DOHH2 (cell line): Measurements from ENCODE around the gene DIP2C.

ENCODE experiments used
- H3F3A ChIP-seq: fragments of 200-600 bp; sonication (generic), shearing (Covaris generic); 2 replicates; pipeline ENCODE4 v1.6.0; 2016; ENCODE audit warnings: antibody characterized with exemption, mild to moderate bottlenecking; ENCODE audit not compliant: control insufficient read depth, insufficient read depth
- H3K27ac ChIP-seq: fragments of 200-600 bp; sonication (generic); 2 replicates; pipeline ENCODE4 v1.5.1; 2014; ENCODE audit warnings: low read depth, mild to moderate bottlenecking, low read length, moderate library complexity
- H3K27me3 ChIP-seq: fragments of 200-600 bp; sonication (generic); 2 replicates; pipeline ENCODE4 v1.6.1; 2014; ENCODE audit warnings: mild to moderate bottlenecking, low read length, mixed read lengths; ENCODE audit not compliant: control insufficient read depth
- H3K36me3 ChIP-seq: fragments of 200-600 bp; sonication (generic); 2 replicates; pipeline ENCODE4 v1.6.1; 2014; ENCODE audit warnings: mild to moderate bottlenecking, low read length, moderate library complexity, mixed read lengths; ENCODE audit not compliant: control insufficient read depth
- H3K4me1 ChIP-seq: fragments of 200-600 bp; sonication (generic); 2 replicates; pipeline ENCODE4 v1.6.1; 2014; ENCODE audit warnings: mild to moderate bottlenecking, low read length, mixed read lengths; ENCODE audit not compliant: control insufficient read depth
- H3K4me2 ChIP-seq: fragments of 200-600 bp; sonication (generic); 2 replicates; pipeline ENCODE4 v1.6.0; 2014; ENCODE audit warnings: mild to moderate bottlenecking, low read length, moderate library complexity
- H3K4me3 ChIP-seq: fragments of 200-600 bp; sonication (generic); 2 replicates; pipeline ENCODE4 v1.5.1; 2014; ENCODE audit warnings: mild to moderate bottlenecking, low read length, mixed read lengths
- H3K79me2 ChIP-seq: fragments of 200-600 bp; sonication (generic); 2 replicates; pipeline ENCODE4 v1.6.1; 2014; ENCODE audit warnings: mild to moderate bottlenecking, low read length, mixed read lengths; ENCODE audit not compliant: control insufficient read depth
- H3K9me2 ChIP-seq: fragments of 200-600 bp; sonication (generic); replicated peaks from 2 replicates; pipeline ENCODE4 v1.6.1; 2014; ENCODE audit warnings: mild to moderate bottlenecking, low read length, mixed read lengths; ENCODE audit not compliant: control insufficient read depth
- H3K9me3 ChIP-seq: fragments of 200-600 bp; sonication (generic); 2 replicates; pipeline ENCODE4 v1.6.1; 2014; ENCODE audit warnings: antibody characterized with exemption, low read length, mixed read lengths; ENCODE audit not compliant: control insufficient read depth, insufficient read depth
- H4K20me1 ChIP-seq: fragments of 200-600 bp; sonication (generic); 2 replicates; pipeline ENCODE4 v1.6.0; 2014; ENCODE audit warnings: low read depth, mild to moderate bottlenecking, antibody characterized with exemption, low read length, moderate library complexity; ENCODE audit not compliant: control insufficient read depth, insufficient read depth
- CTCF ChIP-seq: fragments of 200-600 bp; sonication (generic); IDR thresholded peaks from one replicate; pipeline ENCODE4 v1.5.1; 2014; ENCODE audit warnings: antibody characterized with exemption, mild to moderate bottlenecking, low read depth, low read length; ENCODE audit not compliant: poor library complexity, severe bottlenecking
- EZH2phosphoT487 ChIP-seq: fragments of 200-600 bp; sonication (generic); IDR thresholded peaks from 2 replicates; pipeline ENCODE4 v1.6.1; 2017; ENCODE audit warnings: borderline replicate concordance, mild to moderate bottlenecking, antibody characterized with exemption, low read length, moderate library complexity, mixed read lengths

Gene DIP2C

GRCh38 chr10:230758-231157, 458.7 kb downstream of the DIP2C start:
- peaks cover 16% of the 10 kb centered on the region for H3K4me1 ChIP-seq
- no peaks in the 10 kb centered on the region for H3K79me2 ChIP-seq
- no peaks in the 10 kb centered on the region for H3K36me3 ChIP-seq
- H3K4me2 ChIP-seq, result no peak overlapping the region
- peaks cover 14% of the 10 kb centered on the region for H3K27me3 ChIP-seq
- H3K27ac ChIP-seq, result no peak overlapping the region
- TF ChIP-seq CTCF (peak; percentile 69), EZH2phosphoT487 (no peak)
- no peaks in the 10 kb centered on the region for H3K9me3 ChIP-seq
- H3K4me3 ChIP-seq, result no peak overlapping the region
- no peaks in the 10 kb centered on the region for H3F3A ChIP-seq
- no peaks in the 10 kb centered on the region for H3K9me2 ChIP-seq
- H4K20me1 ChIP-seq, result no peaks in the 10 kb centered on the region

GRCh38 chr10:228366-228765, 461.1 kb downstream of the DIP2C start:
- Histone ChIP-seq H3K4me1 (peaks cover 13% of the 10 kb centered on the region), H3K9me3 (no peaks in the 10 kb centered on the region), H3K79me2 (no peaks in the 10 kb centered on the region), H3K36me3 (no peaks in the 10 kb centered on the region), H3F3A (no peaks in the 10 kb centered on the region), H4K20me1 (no peaks in the 10 kb centered on the region), H3K27me3 (peaks cover 18% of the 10 kb centered on the region), H3K27ac (no peak overlapping the region), H3K9me2 (no peaks in the 10 kb centered on the region), H3K4me2 (no peak overlapping the region), H3K4me3 (no peak overlapping the region)
- TF ChIP-seq CTCF (no peak), EZH2phosphoT487 (no peak)

GRCh38 chr10:227014-227413, 462.5 kb downstream of the DIP2C start:
- Histone ChIP-seq H3K4me3 (no peak overlapping the region), H3K36me3 (no peaks in the 10 kb centered on the region), H3K9me2 (no peaks in the 10 kb centered on the region), H3K9me3 (no peaks in the 10 kb centered on the region), H3K4me1 (peaks cover 12% of the 10 kb centered on the region), H3F3A (no peaks in the 10 kb centered on the region), H3K27me3 (peaks cover 20% of the 10 kb centered on the region), H3K27ac (no peak overlapping the region), H4K20me1 (no peaks in the 10 kb centered on the region), H3K4me2 (no peak overlapping the region), H3K79me2 (no peaks in the 10 kb centered on the region)
- no peak for TF ChIP-seq CTCF

- Histone ChIP-seq H3K27me3 (peaks cover 25% of the 10 kb centered on the region), H3K27ac (no peak overlapping the region), H3K4me3 (no peak overlapping the region), H3K4me1 (peaks cover 12% of the 10 kb centered on the region), H3K9me2 (no peaks in the 10 kb centered on the region), H3K9me3 (no peaks in the 10 kb centered on the region), H3K4me2 (no peak overlapping the region), H3K36me3 (no peaks in the 10 kb centered on the region), H3F3A (no peaks in the 10 kb centered on the region), H3K79me2 (no peaks in the 10 kb centered on the region), H4K20me1 (no peaks in the 10 kb centered on the region)
- no peak for TF ChIP-seq EZH2phosphoT487
- no peak for TF ChIP-seq CTCF
Observed at GRCh38 chr10:226018-226417, 463.4 kb downstream of the DIP2C start.
